H9 (cell line): ENCODE measurements around the gene IL32. TPM values are rescaled to one million over a fixed set of nuclear protein-coding genes. Genes with fewer than 3 reads are reported as not detected.

ENCODE experiments used
- DNase-seq: peaks from one replicate; pipeline ENCODE4 v3.0.0-alpha.2; 2017
- H2AFZ ChIP-seq: one replicate; pipeline ENCODE4 v1.6.1; 2013; ENCODE audit warnings: mild to moderate bottlenecking, low read length, control low read depth, moderate library complexity
- H2AK5ac ChIP-seq: 2 replicates; pipeline ENCODE4 v1.6.1; 2013; ENCODE audit warnings: low read length, control low read depth, mixed read lengths; ENCODE audit not compliant: insufficient read length
- H2BK120ac ChIP-seq: one replicate; pipeline ENCODE4 v1.6.1; 2013; ENCODE audit warnings: low read depth, mild to moderate bottlenecking, low read length, control low read depth, inconsistent platforms; ENCODE audit not compliant: poor library complexity, severe bottlenecking
- H2BK12ac ChIP-seq: 2 replicates; pipeline ENCODE4 v1.6.1; 2013; ENCODE audit warnings: low read length, control low read depth, mixed read lengths, low read depth; ENCODE audit not compliant: insufficient read length
- H2BK15ac ChIP-seq: 2 replicates; pipeline ENCODE4 v1.6.1; 2013; ENCODE audit warnings: low read depth, low read length, control low read depth
- H2BK20ac ChIP-seq: one replicate; pipeline ENCODE4 v1.6.1; 2013; ENCODE audit warnings: low read depth, mild to moderate bottlenecking, low read length, control low read depth, inconsistent platforms; ENCODE audit not compliant: poor library complexity, severe bottlenecking
- H2BK5ac ChIP-seq: 2 replicates; pipeline ENCODE4 v1.6.1; 2013; ENCODE audit warnings: low read length, control low read depth, mixed read lengths; ENCODE audit not compliant: insufficient read length
- H3K14ac ChIP-seq: 2 replicates; pipeline ENCODE4 v1.6.1; 2013; ENCODE audit warnings: low read length, control low read depth; ENCODE audit not compliant: insufficient read depth
- H3K18ac ChIP-seq: 2 replicates; pipeline ENCODE4 v1.6.1; 2013; ENCODE audit warnings: low read depth, mild to moderate bottlenecking, mixed read lengths, low read length, control low read depth; ENCODE audit not compliant: insufficient read length
- H3K23ac ChIP-seq: 2 replicates; pipeline ENCODE4 v1.6.1; 2013; ENCODE audit warnings: low read length, control low read depth, mixed read lengths, low read depth; ENCODE audit not compliant: insufficient read length
- H3K23me2 ChIP-seq: 2 replicates; pipeline ENCODE4 v1.6.1; 2013; ENCODE audit warnings: low read depth, mild to moderate bottlenecking, mixed read lengths, low read length, control low read depth; ENCODE audit not compliant: insufficient read length, poor library complexity, severe bottlenecking
- H3K27ac ChIP-seq: 2 replicates; pipeline ENCODE4 v1.5.1; 2013; ENCODE audit warnings: low read length, control low read depth, mixed read lengths, low read depth; ENCODE audit not compliant: insufficient read length
- H3K27me3 ChIP-seq: 2 replicates; pipeline ENCODE4 v1.6.1; 2013; ENCODE audit warnings: low read length, control low read depth, inconsistent platforms; ENCODE audit not compliant: insufficient read depth
- H3K4ac ChIP-seq: 2 replicates; pipeline ENCODE4 v1.6.1; 2013; ENCODE audit warnings: low read depth, mild to moderate bottlenecking, control low read depth, inconsistent platforms, low read length, moderate library complexity
- H3K4me1 ChIP-seq: 2 replicates; pipeline ENCODE4 v1.6.1; 2013; ENCODE audit warnings: low read length, control low read depth, inconsistent platforms; ENCODE audit not compliant: insufficient read depth
- H3K4me2 ChIP-seq: 2 replicates; pipeline ENCODE4 v1.6.1; 2013; ENCODE audit warnings: low read length, control low read depth, mixed read lengths; ENCODE audit not compliant: insufficient read length, insufficient read depth
- H3K56ac ChIP-seq: 2 replicates; pipeline ENCODE4 v1.6.1; 2013; ENCODE audit warnings: low read depth, mild to moderate bottlenecking, mixed read lengths, low read length, control low read depth; ENCODE audit not compliant: insufficient read length
- H3K79me1 ChIP-seq: 2 replicates; pipeline ENCODE4 v1.6.1; 2013; ENCODE audit warnings: low read depth, mild to moderate bottlenecking, moderate library complexity, low read length, control low read depth, inconsistent platforms; ENCODE audit not compliant: insufficient read depth, poor library complexity, severe bottlenecking
- H3K79me2 ChIP-seq: 2 replicates; pipeline ENCODE4 v1.6.1; 2013; ENCODE audit warnings: low read length, control low read depth, inconsistent platforms; ENCODE audit not compliant: insufficient read depth
- H3K9ac ChIP-seq: 2 replicates; pipeline ENCODE4 v1.6.1; 2013; ENCODE audit warnings: low read length, control low read depth, mixed read lengths; ENCODE audit not compliant: insufficient read length; ENCODE audit errors: extremely low read depth
- H3K9me3 ChIP-seq: one replicate; pipeline ENCODE4 v1.6.1; 2013; ENCODE audit warnings: low read depth, low read length, inconsistent platforms; ENCODE audit not compliant: control insufficient read depth
- H3T11ph ChIP-seq: one replicate; pipeline ENCODE4 v1.6.1; 2013; ENCODE audit warnings: mild to moderate bottlenecking, low read length, control low read depth, inconsistent platforms
- H4K20me1 ChIP-seq: one replicate; pipeline ENCODE4 v1.6.1; 2013; ENCODE audit not compliant: control insufficient read depth, insufficient read length, insufficient read depth
- H4K5ac ChIP-seq: 2 replicates; pipeline ENCODE4 v1.6.1; 2013; ENCODE audit warnings: low read depth, mild to moderate bottlenecking, mixed read lengths, low read length, control low read depth; ENCODE audit not compliant: insufficient read length
- H4K8ac ChIP-seq: replicated peaks from 2 replicates; pipeline ENCODE4 v1.6.1; 2013; ENCODE audit warnings: low read length, control low read depth, mixed read lengths, low read depth; ENCODE audit not compliant: insufficient read length
- H4K91ac ChIP-seq: 2 replicates; pipeline ENCODE4 v1.6.1; 2013; ENCODE audit warnings: low read depth, mild to moderate bottlenecking, moderate library complexity, mixed read lengths, low read length, control low read depth; ENCODE audit not compliant: insufficient read length
- H3K27ac Mint-ChIP-seq, 3 experiments: 2 replicates in 2 of 3; 3 replicates in 1 of 3; pipeline ENCODE4 v1.8.0; 2020 to 2021; ENCODE audit warnings: mixed read lengths in 3 of 3, mild to moderate bottlenecking in 1 of 3, moderate library complexity in 1 of 3
- H3K27me3 Mint-ChIP-seq: 2 replicates; pipeline ENCODE4 v1.8.0; 2021; ENCODE audit warnings: low read depth, mild to moderate bottlenecking, moderate library complexity, mixed read lengths
- H3K36me3 Mint-ChIP-seq, 3 experiments: 2 replicates in 2 of 3; 3 replicates in 1 of 3; pipeline ENCODE4 v1.8.0; 2020 to 2021; ENCODE audit warnings: low read depth in 3 of 3, mixed read lengths in 3 of 3; ENCODE audit not compliant: insufficient read depth in 1 of 3
- H3K4me1 Mint-ChIP-seq, 2 experiments: 2 replicates each; pipeline ENCODE4 v1.8.0; 2020; ENCODE audit warnings: mixed read lengths in 2 of 2
- H3K4me3 Mint-ChIP-seq, 2 experiments: 2 replicates in 1 of 2; 3 replicates in 1 of 2; pipeline ENCODE4 v1.8.0; 2020 to 2021; ENCODE audit warnings: mild to moderate bottlenecking in 2 of 2, mixed read lengths in 2 of 2, moderate library complexity in 1 of 2
- H3K9me3 Mint-ChIP-seq, 2 experiments: 2 replicates in 1 of 2; 3 replicates in 1 of 2; pipeline ENCODE4 v1.8.0; 2020; ENCODE audit warnings: mild to moderate bottlenecking in 2 of 2, mixed read lengths in 2 of 2, moderate library complexity in 1 of 2
- CTCF ChIP-seq: fragments of 200-600 bp; sonication (generic); conservative IDR thresholded peaks from 3 replicates; pipeline ENCODE4 v1.8.0; 2021; ENCODE audit warnings: antibody characterized with exemption, mild to moderate bottlenecking
- WGBS: extraction: QIAGEN DNeasy Blood & Tissue Kit; methylation state at CpG from one replicate; pipeline ENCODE4 v1.1.7; 2013; ENCODE audit warnings: missing lambda C conversion rate, low lambda C conversion rate, mixed read lengths; ENCODE audit not compliant: insufficient read length; ENCODE audit errors: extremely low coverage; 5-methylcytosine and 5-hydroxymethylcytosine counted together
- total RNA-seq: library from RNA; stranded (reverse); gene quantifications from 2 replicates; pipeline ENCODE4 v1.2.1, GENCODE V29; 2021

Gene IL32
- total RNA-seq, 1 experiment from 2014 or later = 2.0 TPM

DNA sequence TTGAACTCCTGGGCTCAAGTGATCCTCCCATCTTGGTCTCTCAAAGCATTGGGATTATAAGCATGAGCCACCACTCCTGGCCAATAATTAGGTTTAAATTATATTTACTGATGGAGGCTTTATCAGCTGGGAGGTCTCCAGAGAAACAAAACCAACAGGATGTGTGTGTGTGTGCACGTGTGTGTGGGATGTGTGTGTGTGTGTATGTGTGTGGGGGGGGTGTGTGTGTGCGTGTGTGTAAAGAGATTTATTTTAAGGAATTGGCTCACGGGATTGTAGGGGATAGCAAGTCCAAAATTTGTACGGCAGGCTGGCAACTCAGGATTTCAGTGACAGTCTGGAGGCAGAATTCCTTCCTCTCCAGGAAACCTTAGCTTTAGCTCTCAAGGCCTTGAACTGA is 14.4 kb upstream of the IL32 start:
- H3K36me3 Mint-ChIP-seq = peaks cover 23 to 45% (median 25%) of the 10 kb centered on the region in 3 experiments
- no CpG with 5 or more reads among the region's 4 CpGs for WGBS

More for the DNA sequence above, 14.4 kb upstream of the IL32 start:
- no peak overlapping the region for H4K8ac ChIP-seq
- H3K9me3 ChIP-seq = no peaks in the 10 kb centered on the region
- H4K5ac ChIP-seq = no peak overlapping the region
- H2BK5ac ChIP-seq = no peak overlapping the region
- no peak overlapping the region for H3K14ac ChIP-seq
- peaks cover 2% of the 10 kb centered on the region; the same call in 1 of the 2 replicates for H3K27me3 ChIP-seq
- Mint-ChIP-seq H3K27ac (no peak overlapping the region), H3K4me1 (peaks cover 12 to 22% of the 10 kb centered on the region in 2 experiments), H3K9me3 (no peaks in the 10 kb centered on the region; a peak in 2 of 5 replicates), H3K4me3 (no peak overlapping the region; a peak in 1 of 5 replicates), H3K27me3 (peaks cover 62% of the 10 kb centered on the region)
- H3K56ac ChIP-seq = no peak overlapping the region
- no peaks in the 10 kb centered on the region for H3K79me2 ChIP-seq
- no peak overlapping the region for H3K9ac ChIP-seq
- H4K91ac ChIP-seq = no peak overlapping the region
- no peaks in the 10 kb centered on the region for H3K79me1 ChIP-seq
- no peak for TF ChIP-seq CTCF
- H2BK12ac ChIP-seq = no peak overlapping the region
- H2BK120ac ChIP-seq = no peak overlapping the region
- H2AFZ ChIP-seq = no peak overlapping the region
- H3K23me2 ChIP-seq = peaks cover 11% of the 10 kb centered on the region
- H3K4me1 ChIP-seq = no peaks in the 10 kb centered on the region
- no peak overlapping the region for H2AK5ac ChIP-seq
- H2BK20ac ChIP-seq = no peak overlapping the region
- H4K20me1 ChIP-seq = no peaks in the 10 kb centered on the region
- H2BK15ac ChIP-seq = no peak overlapping the region
- no peak overlapping the region for H3K4ac ChIP-seq
- H3K4me2 ChIP-seq = no peak overlapping the region
- H3K23ac ChIP-seq = no peak overlapping the region
- no peak overlapping the region for H3K27ac ChIP-seq
- DNase-seq = no peak
- H3T11ph ChIP-seq = no peak overlapping the region
- no peak overlapping the region for H3K18ac ChIP-seq
